HepG2 (cell line): ENCODE data around the gene RAB1B. TPM values are rescaled to one million over a fixed set of nuclear protein-coding genes. Genes with fewer than 3 reads are reported as not detected.

Source experiments
- CHD4 ChIP-seq: fragments of 200-600 bp; sonication (generic); IDR thresholded peaks from 2 replicates; pipeline ENCODE4 v1.7.0; 2017; ENCODE audit warnings: mild to moderate bottlenecking, low read length, borderline replicate concordance
- GATAD1 ChIP-seq: IDR thresholded peaks from 2 replicates; pipeline ENCODE4 v1.6.1; 2016; ENCODE audit warnings: missing genetic modification reagents, missing compliant biosample characterization
- HOXA5 ChIP-seq: sonication (generic); formaldehyde crosslinking; IDR thresholded peaks from 2 replicates; pipeline ENCODE4 v1.4.0; 2020; ENCODE audit warnings: missing genetic modification reagents
- KDM2A ChIP-seq: sonication (generic); formaldehyde crosslinking; IDR thresholded peaks from 2 replicates; pipeline ENCODE4 v1.4.0; 2020; ENCODE audit warnings: low read depth, missing genetic modification reagents, borderline replicate concordance
- PHF8 ChIP-seq: sonication (generic); formaldehyde crosslinking; IDR thresholded peaks from 2 replicates; pipeline ENCODE4 v1.5.0; 2020; ENCODE audit warnings: missing genetic modification reagents
- POLR2A ChIP-seq, 2 experiments: IDR thresholded peaks; 2 replicates each; pipeline ENCODE4 v1.6.1; 2011; ENCODE audit warnings: low read depth in 2 of 2, low read length in 2 of 2, mild to moderate bottlenecking in 1 of 2, moderate library complexity in 1 of 2; ENCODE audit not compliant: insufficient read depth in 1 of 2
- SP1 ChIP-seq, 2 experiments: fragments of 450-650 bp in 1 of 2; sonication (generic) in 1 of 2; formaldehyde crosslinking in 1 of 2; IDR thresholded peaks; 2 replicates each; pipeline versions ENCODE4 v1.4.0 to v1.6.1; 2016 to 2020; ENCODE audit warnings: missing genetic modification reagents in 1 of 2
- SPEN ChIP-seq: sonication (generic); formaldehyde crosslinking; IDR thresholded peaks from 2 replicates; pipeline ENCODE4 v1.5.1; 2020; ENCODE audit warnings: low read depth, mild to moderate bottlenecking, missing genetic modification reagents
- TAF1 ChIP-seq: sonication (generic); formaldehyde crosslinking; IDR thresholded peaks from 2 replicates; pipeline ENCODE4 v1.4.0; 2020; ENCODE audit warnings: missing genetic modification reagents
- TAF15 ChIP-seq: fragments of 200-400 bp; formaldehyde crosslinking; IDR thresholded peaks from one replicate; pipeline ENCODE4 v1.6.1; 2018; ENCODE audit warnings: mild to moderate bottlenecking, low read depth, low read length; ENCODE audit not compliant: poor library complexity, severe bottlenecking
- ZFP37 ChIP-seq: sonication (generic); formaldehyde crosslinking; IDR thresholded peaks from 2 replicates; pipeline ENCODE4 v1.4.0; 2020; ENCODE audit warnings: missing genetic modification reagents, borderline replicate concordance
- ZNF337 ChIP-seq: sonication (generic); formaldehyde crosslinking; IDR thresholded peaks from 2 replicates; pipeline ENCODE4 v1.5.1; 2020; ENCODE audit warnings: missing genetic modification reagents, low read depth, mild to moderate bottlenecking, borderline replicate concordance
- ZNF543 ChIP-seq: sonication (generic); formaldehyde crosslinking; IDR thresholded peaks from 2 replicates; pipeline ENCODE4 v1.4.0; 2020; ENCODE audit warnings: mild to moderate bottlenecking, missing genetic modification reagents
- ZNF556 ChIP-seq: sonication (generic); formaldehyde crosslinking; IDR thresholded peaks from 2 replicates; pipeline ENCODE4 v1.4.0; 2020; ENCODE audit warnings: mild to moderate bottlenecking, missing genetic modification reagents, borderline replicate concordance
- ZNF564 ChIP-seq: sonication (generic); formaldehyde crosslinking; IDR thresholded peaks from 2 replicates; pipeline ENCODE4 v1.8.1; 2023; ENCODE audit warnings: mild to moderate bottlenecking, missing genetic modification reagents
- ZSCAN29 ChIP-seq: sonication (generic); formaldehyde crosslinking; conservative IDR thresholded peaks from 2 replicates; pipeline ENCODE4 v1.4.0; 2020; ENCODE audit warnings: mild to moderate bottlenecking, missing genetic modification reagents
- polyA plus RNA-seq, 8 experiments: library from polyadenylated mRNA; depleted of rRNA in 3 of 8; stranded (reverse) in 7 of 8; unstranded in 1 of 8; fragments of >200 nt; fragmentation: Illumina TruSeq in 4 of 8; extraction: Trizol in 4 of 8; gene quantifications; 2 replicates each; pipeline versions ENCODE4 v1.2.1 to v1.2.3, GENCODE V29; 2011 to 2016; ENCODE audit warnings: low read depth in 4 of 8, missing spikeins in 1 of 8, mixed read lengths in 1 of 8; ENCODE audit not compliant: insufficient read depth in 1 of 8
- total RNA-seq, 5 experiments: library from RNA; depleted of rRNA; stranded (reverse); fragments of >200 nt; fragmentation: Illumina TruSeq; extraction: Trizol; gene quantifications; 2 replicates each; pipeline ENCODE4 v1.2.3, GENCODE V29; 2016; ENCODE audit warnings: low read depth in 1 of 5
- TF ChIP-seq, protein P1 (sequence below): sonication (generic); formaldehyde crosslinking; conservative IDR thresholded peaks from 2 replicates; pipeline ENCODE4 v1.4.0; 2020; ENCODE audit warnings: missing genetic modification reagents
- TF ChIP-seq, protein P2 (sequence below): sonication (generic); formaldehyde crosslinking; IDR thresholded peaks from 2 replicates; pipeline ENCODE4 v1.4.0; 2020; ENCODE audit warnings: missing genetic modification reagents; ENCODE audit errors: not compliant biosample characterization
- TF ChIP-seq, protein P3 (sequence below): sonication (generic); formaldehyde crosslinking; IDR thresholded peaks from 2 replicates; pipeline ENCODE4 v1.5.0; 2020; ENCODE audit warnings: mild to moderate bottlenecking, missing genetic modification reagents, borderline replicate concordance
- TF ChIP-seq, protein P4 (sequence below): sonication (generic); formaldehyde crosslinking; IDR thresholded peaks from 2 replicates; pipeline ENCODE4 v1.9.0; 2021; ENCODE audit warnings: missing genetic modification reagents, mild to moderate bottlenecking, borderline replicate concordance
- TF ChIP-seq, protein P5 (sequence below): IDR thresholded peaks from 2 replicates; pipeline ENCODE4 v1.6.1; 2016; ENCODE audit warnings: missing genetic modification reagents, missing compliant biosample characterization

The RAB1B gene
- total and polyA plus RNA-seq, 2 of the 13 experiments (the other 11 are each of a cell fraction or from before 2014, with no cell fraction given): 77.9 to 87.9 TPM

DNA sequence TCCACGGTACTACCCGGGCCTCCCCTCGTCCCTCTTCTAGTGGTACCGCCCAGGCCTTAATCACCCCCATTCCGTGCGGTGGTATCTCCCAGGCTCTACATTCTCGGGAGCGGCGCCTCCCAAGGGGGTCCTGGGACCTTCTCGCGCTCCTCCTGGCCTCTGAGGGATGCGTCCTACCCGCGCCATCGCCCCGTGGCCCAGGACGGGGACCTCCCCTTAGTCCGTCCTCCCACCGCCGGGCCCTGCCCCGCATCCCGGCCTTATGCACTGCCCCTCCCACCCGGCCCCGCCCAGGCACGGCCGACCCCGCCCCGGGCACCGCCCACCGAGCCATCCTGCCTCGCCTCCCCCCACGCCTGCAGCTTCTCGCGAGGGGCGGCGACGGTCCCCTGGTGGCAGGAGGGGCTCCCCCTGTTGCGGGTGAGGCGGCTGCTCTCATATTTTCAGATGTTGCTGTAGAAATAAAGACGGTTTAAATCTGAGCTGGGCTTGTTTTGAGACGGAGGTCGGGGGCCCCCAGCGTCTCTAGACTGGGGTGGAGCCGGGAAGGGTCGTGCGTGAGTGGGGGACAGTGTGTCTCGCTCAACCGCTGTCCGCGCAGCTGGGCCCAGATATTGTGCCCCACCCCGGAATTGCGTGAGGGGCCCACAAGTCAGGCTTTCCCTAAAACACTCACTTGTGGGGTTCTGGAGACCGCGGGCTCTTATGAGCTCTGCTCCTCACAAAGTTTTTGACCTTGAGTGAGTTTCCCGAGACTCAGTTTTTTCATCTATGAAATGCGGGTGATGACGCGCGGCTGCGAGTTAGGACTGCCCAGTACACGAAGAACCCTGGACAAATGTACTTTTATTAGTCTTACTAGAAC is 828 bp upstream of the RAB1B start (continued):
- TF ChIP-seq, protein P1, sequence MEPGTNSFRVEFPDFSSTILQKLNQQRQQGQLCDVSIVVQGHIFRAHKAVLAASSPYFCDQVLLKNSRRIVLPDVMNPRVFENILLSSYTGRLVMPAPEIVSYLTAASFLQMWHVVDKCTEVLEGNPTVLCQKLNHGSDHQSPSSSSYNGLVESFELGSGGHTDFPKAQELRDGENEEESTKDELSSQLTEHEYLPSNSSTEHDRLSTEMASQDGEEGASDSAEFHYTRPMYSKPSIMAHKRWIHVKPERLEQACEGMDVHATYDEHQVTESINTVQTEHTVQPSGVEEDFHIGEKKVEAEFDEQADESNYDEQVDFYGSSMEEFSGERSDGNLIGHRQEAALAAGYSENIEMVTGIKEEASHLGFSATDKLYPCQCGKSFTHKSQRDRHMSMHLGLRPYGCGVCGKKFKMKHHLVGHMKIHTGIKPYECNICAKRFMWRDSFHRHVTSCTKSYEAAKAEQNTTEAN: peak; percentile 41; the same call in 1 of the 2 replicates
- TF ChIP-seq TAF1 (CRISPR knock-in tag) (no peak; the same call in 1 of the 2 replicates), ZSCAN29 (CRISPR knock-in tag) (0 out of 2 replicates have a peak, but pooled peaks have one; percentile 13), CHD4 (no peak), PHF8 (CRISPR knock-in tag) (peak; percentile 35), ZNF543 (CRISPR knock-in tag) (peak; percentile 55; the same call in 1 of the 2 replicates), ZFP37 (CRISPR knock-in tag) (0 out of 2 replicates have a peak, but pooled peaks have one; percentile 18), GATAD1 (CRISPR knock-in tag) (peak; percentile 11; the same call in 1 of the 2 replicates), SPEN (CRISPR knock-in tag) (peak; percentile 5), ZNF556 (CRISPR knock-in tag) (0 out of 2 replicates have a peak, but pooled peaks have one; percentile 9), TAF15 (no peak), POLR2A (IDR thresholded peaks at IDR 0.05; ENCODE audit: insufficient read depth in 1 of 2, low read depth in 2 of 2, low read length in 2 of 2) (peak in 1 of 2 experiments; percentile 52; a peak in 1 of 4 replicates), ZNF564 (CRISPR knock-in tag) (0 out of 2 replicates have a peak, but pooled peaks have one; percentile 33), KDM2A (CRISPR knock-in tag) (peak; percentile 80), HOXA5 (CRISPR knock-in tag) (peak; percentile 36; the same call in 1 of the 2 replicates), ZNF337 (CRISPR knock-in tag) (no peak), SP1 (IDR thresholded peaks at IDR 0.05) (no peak), SP1 (CRISPR knock-in tag; IDR thresholded peaks at IDR 0.05) (peak; percentile 83)
- TF ChIP-seq, protein P2, sequence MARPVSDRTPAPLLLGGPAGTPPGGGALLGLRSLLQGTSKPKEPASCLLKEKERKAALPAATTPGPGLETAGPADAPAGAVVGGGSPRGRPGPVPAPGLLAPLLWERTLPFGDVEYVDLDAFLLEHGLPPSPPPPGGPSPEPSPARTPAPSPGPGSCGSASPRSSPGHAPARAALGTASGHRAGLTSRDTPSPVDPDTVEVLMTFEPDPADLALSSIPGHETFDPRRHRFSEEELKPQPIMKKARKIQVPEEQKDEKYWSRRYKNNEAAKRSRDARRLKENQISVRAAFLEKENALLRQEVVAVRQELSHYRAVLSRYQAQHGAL (CRISPR knock-in tag): peak; percentile 34
- TF ChIP-seq, protein P3, sequence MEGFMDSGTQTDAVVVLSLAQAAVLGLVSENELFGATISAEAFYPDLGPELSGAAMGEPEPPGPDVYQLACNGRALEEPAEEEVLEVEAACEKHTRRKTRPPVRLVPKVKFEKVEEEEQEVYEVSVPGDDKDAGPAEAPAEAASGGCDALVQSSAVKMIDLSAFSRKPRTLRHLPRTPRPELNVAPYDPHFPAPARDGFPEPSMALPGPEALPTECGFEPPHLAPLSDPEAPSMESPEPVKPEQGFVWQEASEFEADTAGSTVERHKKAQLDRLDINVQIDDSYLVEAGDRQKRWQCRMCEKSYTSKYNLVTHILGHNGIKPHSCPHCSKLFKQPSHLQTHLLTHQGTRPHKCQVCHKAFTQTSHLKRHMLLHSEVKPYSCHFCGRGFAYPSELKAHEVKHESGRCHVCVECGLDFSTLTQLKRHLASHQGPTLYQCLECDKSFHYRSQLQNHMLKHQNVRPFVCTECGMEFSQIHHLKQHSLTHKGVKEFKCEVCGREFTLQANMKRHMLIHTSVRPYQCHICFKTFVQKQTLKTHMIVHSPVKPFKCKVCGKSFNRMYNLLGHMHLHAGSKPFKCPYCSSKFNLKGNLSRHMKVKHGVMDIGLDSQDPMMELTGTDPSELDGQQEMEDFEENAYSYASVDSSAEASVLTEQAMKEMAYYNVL: 0 out of 2 replicates have a peak, but pooled peaks have one; percentile 53
- TF ChIP-seq, protein P4, sequence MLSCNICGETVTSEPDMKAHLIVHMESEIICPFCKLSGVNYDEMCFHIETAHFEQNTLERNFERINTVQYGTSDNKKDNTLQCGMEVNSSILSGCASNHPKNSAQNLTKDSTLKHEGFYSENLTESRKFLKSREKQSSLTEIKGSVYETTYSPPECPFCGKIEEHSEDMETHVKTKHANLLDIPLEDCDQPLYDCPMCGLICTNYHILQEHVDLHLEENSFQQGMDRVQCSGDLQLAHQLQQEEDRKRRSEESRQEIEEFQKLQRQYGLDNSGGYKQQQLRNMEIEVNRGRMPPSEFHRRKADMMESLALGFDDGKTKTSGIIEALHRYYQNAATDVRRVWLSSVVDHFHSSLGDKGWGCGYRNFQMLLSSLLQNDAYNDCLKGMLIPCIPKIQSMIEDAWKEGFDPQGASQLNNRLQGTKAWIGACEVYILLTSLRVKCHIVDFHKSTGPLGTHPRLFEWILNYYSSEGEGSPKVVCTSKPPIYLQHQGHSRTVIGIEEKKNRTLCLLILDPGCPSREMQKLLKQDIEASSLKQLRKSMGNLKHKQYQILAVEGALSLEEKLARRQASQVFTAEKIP (CRISPR knock-in tag): no peak
- TF ChIP-seq, protein P5, sequence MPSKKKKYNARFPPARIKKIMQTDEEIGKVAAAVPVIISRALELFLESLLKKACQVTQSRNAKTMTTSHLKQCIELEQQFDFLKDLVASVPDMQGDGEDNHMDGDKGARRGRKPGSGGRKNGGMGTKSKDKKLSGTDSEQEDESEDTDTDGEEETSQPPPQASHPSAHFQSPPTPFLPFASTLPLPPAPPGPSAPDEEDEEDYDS (CRISPR knock-in tag): peak; percentile 61; the same call in 1 of the 2 replicates
